Activated naive CD8-positive, alpha-beta T cell treated with anti-CD3 and anti-CD28 coated beads for 36 hours (primary cell): Measurements from ENCODE around the gene NFAM1. TPM values are rescaled to one million over a fixed set of nuclear protein-coding genes. Genes with fewer than 3 reads are reported as not detected.
A peak's percentile ranks its signal among the peaks of the same experiment; 100 is the strongest.

Experiments
- DNase-seq: peaks from one replicate; pipeline ENCODE4 v3.0.0; 2021
- H3K27ac Mint-ChIP-seq: one replicate; pipeline ENCODE4 v1.8.0; 2022; ENCODE audit warnings: mild to moderate bottlenecking, moderate library complexity, mixed read lengths
- H3K27me3 Mint-ChIP-seq: one replicate; pipeline ENCODE4 v1.8.0; 2022; ENCODE audit warnings: mild to moderate bottlenecking, mixed read lengths
- H3K36me3 Mint-ChIP-seq: one replicate; pipeline ENCODE4 v1.8.0; 2021; ENCODE audit warnings: mild to moderate bottlenecking, mixed read lengths
- H3K4me1 Mint-ChIP-seq: one replicate; pipeline ENCODE4 v1.8.0; 2021; ENCODE audit warnings: mixed read lengths
- H3K4me3 Mint-ChIP-seq: one replicate; pipeline ENCODE4 v1.8.0; 2022; ENCODE audit warnings: mild to moderate bottlenecking, moderate library complexity, mixed read lengths
- H3K9me3 Mint-ChIP-seq: one replicate; pipeline ENCODE4 v1.8.0; 2022; ENCODE audit warnings: mixed read lengths
- total RNA-seq, 2 experiments: library from RNA; stranded (reverse); gene quantifications; one replicate each; pipeline ENCODE4 v1.2.3, GENCODE V29; 2021

Gene NFAM1
- total RNA-seq, 2 experiments from 2014 or later = 0.08 TPM; not detected in 1

GRCh38 chr22:42410708-42411107 lies 21.5 kb downstream of the NFAM1 start:
- no peak for DNase-seq
- Mint-ChIP-seq H3K27ac (no peak overlapping the region), H3K36me3 (no peaks in the 10 kb centered on the region), H3K4me1 (no peaks in the 10 kb centered on the region), H3K4me3 (no peak overlapping the region), H3K9me3 (no peaks in the 10 kb centered on the region), H3K27me3 (no peaks in the 10 kb centered on the region)

DNA sequence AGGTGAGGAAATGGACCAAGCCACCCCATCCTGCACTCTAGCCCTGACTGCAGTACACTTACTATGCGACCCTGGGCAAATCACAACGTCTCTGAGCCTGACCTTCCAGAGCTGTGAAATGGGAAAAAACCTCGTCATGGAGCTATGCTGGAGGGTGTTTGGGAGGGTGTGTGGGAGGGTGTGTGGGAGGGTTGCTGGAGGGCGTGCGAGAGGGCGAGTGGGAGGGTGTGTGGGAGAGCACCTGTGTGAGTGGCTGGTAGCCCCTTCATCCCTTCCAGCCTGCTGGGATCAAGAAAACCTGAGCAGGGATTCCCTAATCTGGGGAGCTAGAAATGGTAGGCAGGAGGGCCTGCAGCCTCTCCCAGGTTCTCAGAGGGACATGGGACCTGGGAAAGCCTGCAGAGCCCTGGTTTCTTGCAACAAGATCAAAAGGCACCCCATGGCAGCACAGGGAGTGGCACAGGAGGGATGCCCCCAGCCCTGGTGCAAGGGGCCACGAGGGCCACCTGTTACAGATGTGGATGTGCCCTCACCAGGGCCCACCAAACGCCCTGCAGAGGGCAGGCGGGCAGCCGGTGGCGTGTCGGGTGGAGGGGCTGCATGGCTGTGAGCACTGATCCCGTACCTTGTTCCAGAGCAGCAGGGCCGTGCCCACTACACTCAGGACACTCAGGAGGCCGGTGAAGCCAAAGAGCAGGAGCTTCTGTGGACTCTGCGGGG lies 23.2 kb downstream of the NFAM1 start:
- no peaks in the 10 kb centered on the region for H3K9me3 Mint-ChIP-seq
- no peak overlapping the region for H3K27ac Mint-ChIP-seq
- no peak overlapping the region for H3K4me3 Mint-ChIP-seq
- no peaks in the 10 kb centered on the region for H3K36me3 Mint-ChIP-seq
- DNase-seq = no peak
- H3K27me3 Mint-ChIP-seq = no peaks in the 10 kb centered on the region
- no peaks in the 10 kb centered on the region for H3K4me1 Mint-ChIP-seq

- H3K36me3 Mint-ChIP-seq = no peaks in the 10 kb centered on the region
- H3K4me3 Mint-ChIP-seq = no peak overlapping the region
- no peaks in the 10 kb centered on the region for H3K9me3 Mint-ChIP-seq
- H3K27me3 Mint-ChIP-seq = no peaks in the 10 kb centered on the region
- no peak overlapping the region for H3K27ac Mint-ChIP-seq
- no peaks in the 10 kb centered on the region for H3K4me1 Mint-ChIP-seq
- no peak for DNase-seq
Measured at GRCh38 chr22:42408276-42408675, 23.9 kb downstream of the NFAM1 start.

GRCh38 chr22:42404266-42404665 lies 27.9 kb downstream of the NFAM1 start:
- H3K27ac Mint-ChIP-seq = no peak overlapping the region
- no peaks in the 10 kb centered on the region for H3K4me1 Mint-ChIP-seq
- no peak for DNase-seq
- no peak overlapping the region for H3K4me3 Mint-ChIP-seq
- no peaks in the 10 kb centered on the region for H3K36me3 Mint-ChIP-seq
- H3K9me3 Mint-ChIP-seq = no peaks in the 10 kb centered on the region
- H3K27me3 Mint-ChIP-seq = no peaks in the 10 kb centered on the region

- Mint-ChIP-seq H3K4me1 (peaks cover 5% of the 10 kb centered on the region), H3K27ac (no peak overlapping the region), H3K9me3 (no peaks in the 10 kb centered on the region), H3K36me3 (no peaks in the 10 kb centered on the region), H3K4me3 (no peak overlapping the region), H3K27me3 (no peaks in the 10 kb centered on the region)
- no peak for DNase-seq
Measured at GRCh38 chr22:42401535-42402334, 30.5 kb downstream of the NFAM1 start.

DNA sequence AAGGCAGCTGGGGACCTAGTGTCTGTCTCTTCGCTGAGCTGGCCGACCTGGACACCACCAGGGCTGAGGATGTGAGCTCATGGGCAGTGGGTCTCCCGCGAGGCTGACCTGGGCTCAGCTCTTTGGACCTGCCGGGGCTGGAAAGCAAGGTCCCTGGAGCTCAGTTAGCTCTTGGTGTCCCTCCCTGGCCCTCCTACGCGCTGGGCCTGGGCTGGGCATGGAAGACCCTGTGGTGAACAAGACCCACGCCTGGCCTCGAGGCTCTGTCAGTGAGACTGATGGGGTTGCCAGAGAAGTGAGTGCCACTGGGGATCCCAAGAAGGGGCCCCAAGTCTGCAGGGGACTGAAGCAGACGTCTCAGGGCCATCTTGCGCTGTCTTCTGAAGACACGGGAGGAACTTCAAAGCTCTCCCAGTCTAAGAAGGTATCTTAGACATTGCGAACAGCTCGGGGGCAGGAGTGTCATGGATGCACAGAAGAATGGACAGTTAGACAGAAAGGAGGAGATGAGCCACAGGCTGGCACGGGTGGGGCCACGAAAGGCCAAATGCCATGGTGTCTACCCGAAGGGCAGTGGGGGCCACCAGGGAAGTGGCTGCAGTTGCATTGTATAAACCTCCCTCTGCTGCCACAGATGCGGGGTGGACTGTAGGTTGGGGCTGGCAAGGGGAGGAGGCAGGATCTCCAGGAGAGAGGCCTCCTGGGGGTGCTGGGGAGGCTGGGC lies 31.2 kb downstream of the NFAM1 start:
- no peak for DNase-seq
- Mint-ChIP-seq H3K27me3 (no peaks in the 10 kb centered on the region), H3K4me1 (peaks cover 5% of the 10 kb centered on the region), H3K27ac (no peak overlapping the region), H3K36me3 (no peaks in the 10 kb centered on the region), H3K4me3 (no peak overlapping the region), H3K9me3 (no peaks in the 10 kb centered on the region)

GRCh38 chr22:42399315-42400271 lies 32.6 kb downstream of the NFAM1 start:
- Mint-ChIP-seq H3K4me3 (no peak overlapping the region), H3K4me1 (peaks cover 5% of the 10 kb centered on the region), H3K27ac (no peak overlapping the region), H3K9me3 (no peaks in the 10 kb centered on the region), H3K27me3 (no peaks in the 10 kb centered on the region), H3K36me3 (no peaks in the 10 kb centered on the region)
- DNase-seq = no peak

DNA sequence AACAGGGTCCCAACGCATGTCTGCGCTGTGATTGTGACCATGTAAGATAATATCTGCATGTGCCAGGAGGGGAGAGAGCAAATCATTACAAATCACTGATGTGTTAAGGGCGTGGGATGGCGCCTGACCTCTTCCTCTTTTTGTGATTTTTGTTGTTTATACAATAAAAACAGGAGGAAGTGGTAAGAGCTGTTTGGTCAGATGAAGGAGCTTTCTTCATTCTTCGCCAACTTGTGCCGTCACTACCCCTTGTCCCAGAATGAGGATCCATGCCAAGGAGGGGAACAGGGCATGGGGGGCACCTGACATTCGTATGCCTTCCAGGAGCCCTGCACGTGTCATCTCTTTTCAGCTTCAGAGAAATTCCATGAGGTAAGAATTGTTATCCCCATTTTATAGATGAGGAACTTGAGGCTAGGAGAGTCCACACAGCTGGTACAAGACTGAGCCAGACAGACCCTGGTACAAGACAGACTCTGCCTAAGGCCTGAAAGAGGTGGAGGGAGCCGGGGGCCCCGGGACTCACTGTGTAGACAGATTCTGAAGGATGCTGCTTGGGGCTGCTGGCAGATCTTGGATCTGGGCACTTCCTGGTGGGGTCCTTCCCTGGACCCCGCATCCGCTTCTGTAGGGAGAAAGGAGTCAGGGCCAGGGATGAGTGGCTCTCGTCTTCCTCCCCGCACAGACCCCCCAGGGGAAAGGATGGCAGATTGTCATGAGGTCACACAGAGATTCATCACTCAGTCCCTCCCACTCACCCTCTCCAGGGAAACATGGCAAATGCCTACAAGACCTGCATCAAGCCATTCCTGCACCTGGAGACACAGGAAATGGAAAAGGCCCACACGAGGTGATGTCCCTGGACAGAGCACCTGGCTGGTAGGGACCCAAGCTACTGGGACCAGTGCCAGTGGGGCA lies 34.6 kb downstream of the NFAM1 start:
- peaks cover 5% of the 10 kb centered on the region for H3K4me1 Mint-ChIP-seq
- no peaks in the 10 kb centered on the region for H3K27me3 Mint-ChIP-seq
- no peaks in the 10 kb centered on the region for H3K9me3 Mint-ChIP-seq
- H3K36me3 Mint-ChIP-seq = no peaks in the 10 kb centered on the region
- no peak for DNase-seq
- H3K4me3 Mint-ChIP-seq = no peak overlapping the region
- H3K27ac Mint-ChIP-seq = no peak overlapping the region

DNA sequence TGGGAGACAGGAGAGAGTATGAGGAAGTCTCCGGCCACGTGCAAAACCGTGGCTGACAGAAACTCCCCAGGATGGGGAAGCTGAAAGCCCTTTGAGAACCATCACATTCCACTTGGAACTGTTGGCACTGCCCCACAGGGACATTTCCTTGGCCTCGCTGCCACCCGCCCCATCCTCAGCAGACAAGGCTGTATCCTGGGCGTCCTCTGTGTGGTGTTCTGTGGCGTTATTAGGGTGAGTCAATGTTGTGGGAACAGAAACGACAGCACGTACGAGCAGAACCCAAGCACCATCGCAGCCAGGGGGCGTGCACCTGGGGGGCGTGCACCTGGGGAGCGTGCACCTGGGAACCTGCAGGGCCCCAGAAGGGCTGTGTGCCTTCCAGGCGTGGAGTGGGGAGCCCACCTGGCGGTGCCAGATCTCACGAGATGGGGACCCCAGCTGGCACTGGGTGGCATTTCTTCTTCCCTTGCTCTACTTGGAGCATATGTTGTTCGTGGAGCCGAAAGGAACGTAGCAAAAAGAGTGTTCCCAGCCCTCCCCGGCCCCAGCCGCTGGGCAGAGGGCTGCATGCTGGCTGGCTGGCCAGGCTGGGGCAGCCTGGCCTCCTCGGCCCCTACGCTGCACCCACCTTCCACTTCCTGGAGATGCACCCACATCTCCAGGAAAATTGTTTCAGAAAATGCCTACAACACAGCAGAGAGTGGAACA lies 35.4 kb downstream of the NFAM1 start:
- Mint-ChIP-seq H3K4me3 (no peak overlapping the region), H3K36me3 (no peaks in the 10 kb centered on the region), H3K4me1 (peaks cover 5% of the 10 kb centered on the region), H3K27ac (no peak overlapping the region), H3K9me3 (no peaks in the 10 kb centered on the region), H3K27me3 (no peaks in the 10 kb centered on the region)
- peak; percentile 18 for DNase-seq

DNA sequence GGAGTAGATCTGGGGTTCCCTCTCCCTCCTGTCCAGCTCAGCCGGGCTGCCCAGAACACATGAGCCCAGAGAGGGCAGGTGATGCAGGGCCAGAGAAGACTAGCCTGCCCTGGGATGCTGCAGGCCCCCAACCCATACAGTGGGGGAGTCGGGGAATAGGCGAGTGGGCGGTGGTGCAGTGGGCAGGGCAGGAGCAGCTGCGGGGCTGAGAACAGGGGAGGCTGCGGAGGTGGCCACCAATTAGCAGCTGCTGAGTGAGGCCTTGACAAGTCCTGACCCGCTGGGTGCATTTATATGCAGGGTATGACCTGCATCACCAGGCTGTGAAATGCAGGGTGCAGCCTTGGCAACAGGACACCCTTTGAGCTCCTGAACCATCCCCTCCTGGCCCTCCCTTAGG lies 43.1 kb downstream of the NFAM1 start:
- Mint-ChIP-seq H3K27ac (no peak overlapping the region), H3K36me3 (no peaks in the 10 kb centered on the region), H3K9me3 (no peaks in the 10 kb centered on the region), H3K4me3 (no peak overlapping the region), H3K4me1 (no peaks in the 10 kb centered on the region), H3K27me3 (peaks cover 4% of the 10 kb centered on the region)
- no peak for DNase-seq

- no peak overlapping the region for H3K4me3 Mint-ChIP-seq
- H3K9me3 Mint-ChIP-seq = no peaks in the 10 kb centered on the region
- H3K4me1 Mint-ChIP-seq = no peaks in the 10 kb centered on the region
- peaks cover 4% of the 10 kb centered on the region for H3K27me3 Mint-ChIP-seq
- H3K36me3 Mint-ChIP-seq = no peaks in the 10 kb centered on the region
- H3K27ac Mint-ChIP-seq = no peak overlapping the region
- DNase-seq = no peak
Measured at GRCh38 chr22:42388130-42388797, 43.9 kb downstream of the NFAM1 start.

DNA sequence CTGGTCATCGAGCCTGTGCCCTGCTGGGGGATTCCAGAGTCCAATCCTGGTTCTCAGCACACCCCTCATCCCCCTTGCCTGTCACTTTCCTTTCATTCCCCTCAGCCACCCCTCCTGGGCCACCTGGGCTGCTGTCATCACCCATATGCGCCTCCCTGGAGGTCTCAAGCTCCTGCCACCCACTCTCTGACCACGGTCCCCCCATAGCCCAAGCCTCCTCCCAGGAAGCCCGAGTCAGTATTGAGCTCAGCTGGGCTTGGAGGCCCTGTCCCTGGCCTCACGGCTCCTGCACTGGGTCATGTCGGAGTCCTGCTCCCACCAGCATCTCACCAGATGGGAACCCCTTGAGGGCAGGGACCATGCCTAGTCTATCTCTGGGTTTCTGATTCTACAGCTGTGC lies 44.6 kb downstream of the NFAM1 start:
- no peaks in the 10 kb centered on the region for H3K9me3 Mint-ChIP-seq
- no peak overlapping the region for H3K27ac Mint-ChIP-seq
- no peaks in the 10 kb centered on the region for H3K36me3 Mint-ChIP-seq

GRCh38 chr22:42385696-42386095 lies 46.5 kb downstream of the NFAM1 start:
- DNase-seq = no peak
- no peaks in the 10 kb centered on the region for H3K4me1 Mint-ChIP-seq
- H3K4me3 Mint-ChIP-seq = no peak overlapping the region
- no peaks in the 10 kb centered on the region for H3K36me3 Mint-ChIP-seq
- H3K27me3 Mint-ChIP-seq = peaks cover 4% of the 10 kb centered on the region
- no peak overlapping the region for H3K27ac Mint-ChIP-seq
- H3K9me3 Mint-ChIP-seq = no peaks in the 10 kb centered on the region

More for the DNA sequence above, 44.6 kb downstream of the NFAM1 start:
- Mint-ChIP-seq H3K4me1 (no peaks in the 10 kb centered on the region), H3K27me3 (peaks cover 4% of the 10 kb centered on the region), H3K4me3 (no peak overlapping the region)
- DNase-seq = no peak
